A673 (cell line): ENCODE data around the gene L3MBTL3. TPM values are rescaled to one million over a fixed set of nuclear protein-coding genes. Genes with fewer than 3 reads are reported as not detected.

ENCODE experiments used
- BruUV-seq: library from RNA; stranded (reverse); fragments of 400-500 nt; replicated peaks from 2 replicates; lab custom pipeline; 2021; lab: Mats Ljungman, UMichigan
- CTCF ChIA-PET: fragments of 300-600 bp; sonication (Branson Sonifier 250); formaldehyde crosslinking; loops from one replicate; lab custom pipeline; 2022; ENCODE audit warnings: antibody characterized with exemption; lab: Charles Lee
- POLR2A ChIA-PET: fragments of 300-600 bp; sonication (Branson Sonifier 250); formaldehyde crosslinking; loops from one replicate; lab custom pipeline; 2022; ENCODE audit warnings: antibody characterized with exemption; ENCODE audit not compliant: low non-redundant PET; lab: Charles Lee
- DNase-seq: peaks from one replicate; pipeline ENCODE4 v3.0.0-alpha.2; 2015; ENCODE audit warnings: low spot score
- H3K27ac ChIP-seq: fragments of 200-600 bp; sonication (generic); 2 replicates; pipeline ENCODE4 v1.5.1; 2016; ENCODE audit warnings: mixed run types, low read depth, mild to moderate bottlenecking, mixed read lengths, antibody characterized with exemption, low read length; ENCODE audit not compliant: poor library complexity, severe bottlenecking
- H3K27me3 ChIP-seq: fragments of 200-600 bp; sonication (generic); replicated peaks from 2 replicates; pipeline ENCODE4 v1.6.1; 2017; ENCODE audit warnings: mixed run types, low read depth, mild to moderate bottlenecking, mixed read lengths, antibody characterized with exemption, low read length; ENCODE audit not compliant: insufficient read depth, poor library complexity
- H3K36me3 ChIP-seq: fragments of 200-600 bp; sonication (generic); 2 replicates; pipeline ENCODE4 v1.6.1; 2016; ENCODE audit warnings: mixed run types, mild to moderate bottlenecking, mixed read lengths, antibody characterized with exemption, low read length; ENCODE audit not compliant: insufficient read depth, poor library complexity, severe bottlenecking
- H3K4me1 ChIP-seq: fragments of 200-600 bp; sonication (generic); 2 replicates; pipeline ENCODE4 v1.6.1; 2017; ENCODE audit warnings: mixed run types, mild to moderate bottlenecking, mixed read lengths, antibody characterized with exemption, low read length; ENCODE audit not compliant: insufficient read depth, poor library complexity, severe bottlenecking
- H3K4me3 ChIP-seq: fragments of 200-600 bp; sonication (generic); 2 replicates; pipeline ENCODE4 v1.5.1; 2016; ENCODE audit warnings: low read depth, mixed run types, mild to moderate bottlenecking, mixed read lengths, low read length; ENCODE audit not compliant: poor library complexity, severe bottlenecking
- H3K9me3 ChIP-seq: fragments of 200-600 bp; sonication (generic); 2 replicates; pipeline ENCODE4 v1.6.1; 2016; ENCODE audit warnings: mixed run types, low read depth, mild to moderate bottlenecking, mixed read lengths, antibody characterized with exemption, low read length; ENCODE audit not compliant: poor library complexity, severe bottlenecking
- EZH2 ChIP-seq: fragments of 200-600 bp; sonication (generic); IDR thresholded peaks from 2 replicates; pipeline ENCODE4 v1.6.1; 2017; ENCODE audit warnings: borderline replicate concordance, low read depth, mild to moderate bottlenecking, mixed read lengths, antibody characterized with exemption, low read length; ENCODE audit not compliant: poor library complexity, severe bottlenecking
- intact Hi-C: fragments of 100-400 bp; cut with micrococcal nuclease; formaldehyde crosslinking; loops from one replicate; pipeline ENCODE4 v1.10.0; 2022; ENCODE audit not compliant: unreplicated experiment
- total RNA-seq: library from RNA; stranded (reverse); gene quantifications from 2 replicates; pipeline ENCODE4 v1.2.3, GENCODE V29; 2021
- TF ChIP-seq, protein P1 (sequence below): fragments of 300-800, 200-600 bp; sonication (generic); conservative IDR thresholded peaks from 2 replicates; pipeline ENCODE4 v1.5.1; 2017; ENCODE audit warnings: low read depth, mild to moderate bottlenecking, antibody characterized with exemption, low read length, moderate library complexity, mixed read lengths

L3MBTL3 gene
- total RNA-seq, 1 experiment from 2014 or later: 40.8 TPM

DNA sequence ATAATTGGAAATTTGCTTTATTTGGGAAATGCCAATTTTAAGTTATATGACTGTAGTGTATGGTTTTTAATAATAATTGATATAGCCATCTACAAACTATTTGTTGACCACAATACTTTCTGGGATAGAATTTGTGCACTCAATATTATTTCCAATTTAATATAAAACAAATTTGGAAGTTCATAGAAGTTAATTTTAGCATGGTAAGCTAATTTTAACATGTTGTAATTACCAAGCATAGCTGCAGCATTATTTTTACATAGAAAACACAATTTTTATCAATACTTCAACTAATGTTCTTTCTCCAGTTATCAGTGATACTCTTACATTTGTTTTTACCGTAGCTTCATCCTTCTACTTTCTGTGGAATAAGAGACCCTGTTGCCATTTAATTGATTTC is 100.8 kb downstream of the L3MBTL3 start:
- Histone ChIP-seq H3K27me3 (no peaks in the 10 kb centered on the region), H3K27ac (no peak overlapping the region), H3K4me3 (no peak overlapping the region), H3K9me3 (no peaks in the 10 kb centered on the region), H3K4me1 (peaks cover 7% of the 10 kb centered on the region), H3K36me3 (no peaks in the 10 kb centered on the region)
- ChIA-PET POLR2A (no interaction called here), CTCF (no interaction called here)
- no peak for DNase-seq
- intact Hi-C loops: no loop called here
- no TSS peak for BruUV-seq
- no peak for TF ChIP-seq EZH2
- TF ChIP-seq, protein P1, sequence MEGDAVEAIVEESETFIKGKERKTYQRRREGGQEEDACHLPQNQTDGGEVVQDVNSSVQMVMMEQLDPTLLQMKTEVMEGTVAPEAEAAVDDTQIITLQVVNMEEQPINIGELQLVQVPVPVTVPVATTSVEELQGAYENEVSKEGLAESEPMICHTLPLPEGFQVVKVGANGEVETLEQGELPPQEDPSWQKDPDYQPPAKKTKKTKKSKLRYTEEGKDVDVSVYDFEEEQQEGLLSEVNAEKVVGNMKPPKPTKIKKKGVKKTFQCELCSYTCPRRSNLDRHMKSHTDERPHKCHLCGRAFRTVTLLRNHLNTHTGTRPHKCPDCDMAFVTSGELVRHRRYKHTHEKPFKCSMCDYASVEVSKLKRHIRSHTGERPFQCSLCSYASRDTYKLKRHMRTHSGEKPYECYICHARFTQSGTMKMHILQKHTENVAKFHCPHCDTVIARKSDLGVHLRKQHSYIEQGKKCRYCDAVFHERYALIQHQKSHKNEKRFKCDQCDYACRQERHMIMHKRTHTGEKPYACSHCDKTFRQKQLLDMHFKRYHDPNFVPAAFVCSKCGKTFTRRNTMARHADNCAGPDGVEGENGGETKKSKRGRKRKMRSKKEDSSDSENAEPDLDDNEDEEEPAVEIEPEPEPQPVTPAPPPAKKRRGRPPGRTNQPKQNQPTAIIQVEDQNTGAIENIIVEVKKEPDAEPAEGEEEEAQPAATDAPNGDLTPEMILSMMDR: no peak

- Histone ChIP-seq H3K4me3 (no peak overlapping the region), H3K27me3 (no peaks in the 10 kb centered on the region), H3K36me3 (no peaks in the 10 kb centered on the region), H3K27ac (no peak overlapping the region), H3K9me3 (no peaks in the 10 kb centered on the region), H3K4me1 (peaks cover 7% of the 10 kb centered on the region)
- BruUV-seq: no TSS peak
- POLR2A ChIA-PET: no interaction called here
- TF ChIP-seq, protein P1: no peak
- TF ChIP-seq EZH2: no peak
- CTCF ChIA-PET: no interaction called here
- DNase-seq: no peak
- intact Hi-C loops: no loop called here
Observed at GRCh38 chr6:130120731-130121130, 102.3 kb downstream of the L3MBTL3 start.

- Histone ChIP-seq H3K27me3 (no peaks in the 10 kb centered on the region), H3K27ac (no peak overlapping the region), H3K36me3 (no peaks in the 10 kb centered on the region), H3K4me3 (no peak overlapping the region), H3K9me3 (no peaks in the 10 kb centered on the region), H3K4me1 (peaks cover 7% of the 10 kb centered on the region)
- TF ChIP-seq, protein P1: no peak
- no peak for TF ChIP-seq EZH2
- ChIA-PET POLR2A (no interaction called here), CTCF (no interaction called here)
- no peak for DNase-seq
- BruUV-seq: no TSS peak
- intact Hi-C loops: no loop called here
Observed at GRCh38 chr6:130122243-130122642, 103.9 kb downstream of the L3MBTL3 start.
